Measurements from ENCODE around the gene EEF1G.

DNA sequence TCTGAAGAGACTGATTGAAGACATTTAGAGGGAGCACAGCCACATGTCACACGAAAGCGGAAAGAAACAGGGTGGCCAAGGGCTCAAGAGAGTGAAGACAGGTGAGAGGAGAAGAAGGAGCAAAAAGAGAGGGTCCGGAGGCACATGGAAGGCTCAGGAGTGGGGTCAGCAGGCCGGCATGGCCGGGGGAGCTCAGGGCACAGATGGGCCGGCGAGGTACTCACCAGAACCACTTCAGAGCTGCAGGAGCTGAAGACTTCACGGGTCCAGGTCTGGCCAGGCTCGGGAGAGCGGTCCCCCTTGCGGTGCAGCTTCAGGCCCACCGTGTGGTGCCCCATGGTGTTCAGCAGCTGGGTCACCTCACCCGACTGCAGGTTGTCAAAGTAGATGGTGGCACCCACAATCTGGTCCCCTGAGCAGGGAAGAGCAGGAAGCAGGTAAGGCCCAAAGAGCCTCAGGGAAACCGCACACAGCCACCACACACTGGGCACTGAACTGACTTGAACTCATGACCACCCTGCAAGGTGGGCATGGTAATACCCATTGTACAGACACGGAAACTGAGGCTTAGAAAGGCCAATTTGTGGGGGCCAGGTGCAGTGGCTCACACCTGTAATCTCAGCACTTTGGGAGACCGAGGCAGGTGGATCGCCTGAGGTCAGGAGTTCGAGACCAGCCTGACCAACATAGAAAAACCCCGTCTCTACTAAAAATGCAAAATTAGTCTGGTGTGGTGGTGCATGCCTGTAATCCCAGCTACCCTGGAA lies 38.7 kb downstream of the EEF1G start:
- TF ChIP-seq, protein P1, sequence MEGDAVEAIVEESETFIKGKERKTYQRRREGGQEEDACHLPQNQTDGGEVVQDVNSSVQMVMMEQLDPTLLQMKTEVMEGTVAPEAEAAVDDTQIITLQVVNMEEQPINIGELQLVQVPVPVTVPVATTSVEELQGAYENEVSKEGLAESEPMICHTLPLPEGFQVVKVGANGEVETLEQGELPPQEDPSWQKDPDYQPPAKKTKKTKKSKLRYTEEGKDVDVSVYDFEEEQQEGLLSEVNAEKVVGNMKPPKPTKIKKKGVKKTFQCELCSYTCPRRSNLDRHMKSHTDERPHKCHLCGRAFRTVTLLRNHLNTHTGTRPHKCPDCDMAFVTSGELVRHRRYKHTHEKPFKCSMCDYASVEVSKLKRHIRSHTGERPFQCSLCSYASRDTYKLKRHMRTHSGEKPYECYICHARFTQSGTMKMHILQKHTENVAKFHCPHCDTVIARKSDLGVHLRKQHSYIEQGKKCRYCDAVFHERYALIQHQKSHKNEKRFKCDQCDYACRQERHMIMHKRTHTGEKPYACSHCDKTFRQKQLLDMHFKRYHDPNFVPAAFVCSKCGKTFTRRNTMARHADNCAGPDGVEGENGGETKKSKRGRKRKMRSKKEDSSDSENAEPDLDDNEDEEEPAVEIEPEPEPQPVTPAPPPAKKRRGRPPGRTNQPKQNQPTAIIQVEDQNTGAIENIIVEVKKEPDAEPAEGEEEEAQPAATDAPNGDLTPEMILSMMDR (IDR thresholded peaks at IDR 0.05 in 2 of 3, conservative IDR thresholded peaks at IDR 0.05 in 1 of 3; ENCODE audit: insufficient read depth in 2 of 3, low read depth in 1 of 3, low read length in 3 of 3), result no peak
- TF ChIP-seq YY1 (IDR thresholded peaks at IDR 0.05; ENCODE audit: borderline replicate concordance in 1 of 3, control insufficient read depth in 1 of 3, extremely low read depth in 1 of 3, insufficient read depth in 3 of 3, insufficient read length in 1 of 3, insufficient replicate concordance in 2 of 3, low read depth in 1 of 3, low read length in 2 of 3), result no peak
- TF ChIP-seq ZNF589 (CRISPR knock-in tag; IDR thresholded peaks at IDR 0.05; ENCODE audit: low read depth), result no peak
- TF ChIP-seq PHB2 (IDR thresholded peaks at IDR 0.05; ENCODE audit: low read depth), result no peak
- TF ChIP-seq, protein P2, sequence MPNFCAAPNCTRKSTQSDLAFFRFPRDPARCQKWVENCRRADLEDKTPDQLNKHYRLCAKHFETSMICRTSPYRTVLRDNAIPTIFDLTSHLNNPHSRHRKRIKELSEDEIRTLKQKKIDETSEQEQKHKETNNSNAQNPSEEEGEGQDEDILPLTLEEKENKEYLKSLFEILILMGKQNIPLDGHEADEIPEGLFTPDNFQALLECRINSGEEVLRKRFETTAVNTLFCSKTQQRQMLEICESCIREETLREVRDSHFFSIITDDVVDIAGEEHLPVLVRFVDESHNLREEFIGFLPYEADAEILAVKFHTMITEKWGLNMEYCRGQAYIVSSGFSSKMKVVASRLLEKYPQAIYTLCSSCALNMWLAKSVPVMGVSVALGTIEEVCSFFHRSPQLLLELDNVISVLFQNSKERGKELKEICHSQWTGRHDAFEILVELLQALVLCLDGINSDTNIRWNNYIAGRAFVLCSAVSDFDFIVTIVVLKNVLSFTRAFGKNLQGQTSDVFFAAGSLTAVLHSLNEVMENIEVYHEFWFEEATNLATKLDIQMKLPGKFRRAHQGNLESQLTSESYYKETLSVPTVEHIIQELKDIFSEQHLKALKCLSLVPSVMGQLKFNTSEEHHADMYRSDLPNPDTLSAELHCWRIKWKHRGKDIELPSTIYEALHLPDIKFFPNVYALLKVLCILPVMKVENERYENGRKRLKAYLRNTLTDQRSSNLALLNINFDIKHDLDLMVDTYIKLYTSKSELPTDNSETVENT (CRISPR knock-in tag; IDR thresholded peaks at IDR 0.05), result no peak
- TF ChIP-seq ZNF3 (CRISPR knock-in tag; IDR thresholded peaks at IDR 0.05), result no peak
- no peak for TF ChIP-seq HDGF (IDR thresholded peaks at IDR 0.05)
- no peak for TF ChIP-seq SMAD1 (IDR thresholded peaks at IDR 0.05; ENCODE audit: low read depth, low read length, partially characterized antibody)

All from K562 (cell line).